ENCODE measurements around the gene ASNSD1. TPM values are rescaled to one million over a fixed set of nuclear protein-coding genes. Genes with fewer than 3 reads are reported as not detected.

Gene ASNSD1
- total RNA-seq, 2 experiments from 2014 or later: 50.9 to 58.4 TPM

Other genes starting within 250 kb of the ASNSD1 start
- 10 to 100 TPM; 82.1 to 82.3 TPM for gene WDR75, start 220.0 kb upstream of the ASNSD1 start, total RNA-seq
- gene SLC40A1, start 80.7 kb upstream of the ASNSD1 start, total RNA-seq: 1 to 10 TPM; 4.2 TPM
- 1 to 10 TPM; 2.5 to 2.7 TPM for gene ANKAR, start 13.2 kb downstream of the ASNSD1 start, total RNA-seq
- gene OSGEPL1, start 101.3 kb downstream of the ASNSD1 start, total RNA-seq: 10 to 100 TPM in 1 of 2 experiments, 1 to 10 TPM in 1; 9.8 to 11.6 TPM
- gene ORMDL1, start 122.9 kb downstream of the ASNSD1 start, total RNA-seq: 10 to 100 TPM; 45.2 to 49.2 TPM
- gene PMS1, start 123.0 kb downstream of the ASNSD1 start, total RNA-seq: 10 to 100 TPM; 45.8 to 47.4 TPM

Data from activated CD4-positive, alpha-beta T cell treated with anti-CD3 and anti-CD28 coated beads for 36 hours (primary cell).